Measurements from ENCODE around the gene MKI67.

The MKI67 gene

GRCh38 chr10:128080641-128081040 is 45.6 kb downstream of the MKI67 start:
- peak; percentile 45 for DNase-seq

- no peak for DNase-seq
Observed at GRCh38 chr10:128080231-128080630, 46.0 kb downstream of the MKI67 start.

GRCh38 chr10:128078136-128078969 is 47.9 kb downstream of the MKI67 start:
- peak; percentile 23 for DNase-seq

- DNase-seq, result no peak
Observed at GRCh38 chr10:128077155-128077875, 48.9 kb downstream of the MKI67 start.

GRCh38 chr10:128074589-128074988 is 51.6 kb downstream of the MKI67 start:
- DNase-seq, result no peak

- DNase-seq, result no peak
Observed at GRCh38 chr10:128073890-128074289, 52.3 kb downstream of the MKI67 start.

- no peak for DNase-seq
Observed at GRCh38 chr10:128072941-128073645, 53.1 kb downstream of the MKI67 start.

- DNase-seq, result no peak
Observed at GRCh38 chr10:128072046-128072445, 54.2 kb downstream of the MKI67 start.

- peak; percentile 24 for DNase-seq
Observed at GRCh38 chr10:128071417-128071782, 54.8 kb downstream of the MKI67 start.

- no peak for DNase-seq
Observed at GRCh38 chr10:128070721-128071416, 55.4 kb downstream of the MKI67 start.

GRCh38 chr10:128070161-128070560 is 56.1 kb downstream of the MKI67 start:
- DNase-seq, result no peak

GRCh38 chr10:128069351-128070051 is 56.7 kb downstream of the MKI67 start:
- DNase-seq, result peak; percentile 77

- DNase-seq, result peak; percentile 69
Observed at GRCh38 chr10:128068398-128069285, 57.6 kb downstream of the MKI67 start.

- DNase-seq, result no peak
Observed at GRCh38 chr10:128067691-128068397, 58.4 kb downstream of the MKI67 start.

GRCh38 chr10:128066870-128067382 is 59.3 kb downstream of the MKI67 start:
- DNase-seq, result no peak

- no peak for DNase-seq
Observed at GRCh38 chr10:128065881-128066534, 60.2 kb downstream of the MKI67 start.

- DNase-seq, result no peak
Observed at GRCh38 chr10:128064970-128065580, 61.1 kb downstream of the MKI67 start.

GRCh38 chr10:128064108-128064969 is 61.9 kb downstream of the MKI67 start:
- DNase-seq, result no peak

Measured in NCI-H2171 treated with DMSO at 0.1 percent for 48 hours (cell line).